B cell (primary cell): ENCODE results near the gene MRPS26.

Experiments
- EZH2 ChIP-seq: IDR thresholded peaks from 2 replicates; pipeline ENCODE4 v1.6.1; 2012; ENCODE audit warnings: borderline replicate concordance, low read depth, mild to moderate bottlenecking, moderate library complexity, low read length; ENCODE audit not compliant: insufficient read depth, poor library complexity, severe bottlenecking
- TF ChIP-seq, protein P1 (sequence below): fragments of 200-600 bp; IDR thresholded peaks from one replicate; pipeline ENCODE4 v1.8.0; 2022; ENCODE audit warnings: antibody characterized with exemption, mild to moderate bottlenecking

DNA sequence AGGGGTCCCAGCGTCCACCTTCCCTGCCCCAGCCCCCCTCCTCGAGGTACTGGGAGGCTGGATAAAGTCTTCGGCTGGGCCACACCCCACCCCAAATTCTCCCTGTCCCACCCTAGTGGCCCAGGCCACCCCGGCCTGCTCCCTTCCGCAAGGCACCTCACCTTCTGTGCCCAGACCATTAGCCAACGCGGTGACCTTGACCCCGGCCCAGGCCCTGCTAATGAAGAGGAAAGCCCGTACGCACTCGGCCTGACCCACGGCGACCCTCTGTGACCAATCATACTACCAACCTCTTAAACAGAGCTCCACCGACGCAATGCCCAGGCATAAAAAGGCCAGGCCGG is 25.4 kb downstream of the MRPS26 start:
- TF ChIP-seq, protein P1, sequence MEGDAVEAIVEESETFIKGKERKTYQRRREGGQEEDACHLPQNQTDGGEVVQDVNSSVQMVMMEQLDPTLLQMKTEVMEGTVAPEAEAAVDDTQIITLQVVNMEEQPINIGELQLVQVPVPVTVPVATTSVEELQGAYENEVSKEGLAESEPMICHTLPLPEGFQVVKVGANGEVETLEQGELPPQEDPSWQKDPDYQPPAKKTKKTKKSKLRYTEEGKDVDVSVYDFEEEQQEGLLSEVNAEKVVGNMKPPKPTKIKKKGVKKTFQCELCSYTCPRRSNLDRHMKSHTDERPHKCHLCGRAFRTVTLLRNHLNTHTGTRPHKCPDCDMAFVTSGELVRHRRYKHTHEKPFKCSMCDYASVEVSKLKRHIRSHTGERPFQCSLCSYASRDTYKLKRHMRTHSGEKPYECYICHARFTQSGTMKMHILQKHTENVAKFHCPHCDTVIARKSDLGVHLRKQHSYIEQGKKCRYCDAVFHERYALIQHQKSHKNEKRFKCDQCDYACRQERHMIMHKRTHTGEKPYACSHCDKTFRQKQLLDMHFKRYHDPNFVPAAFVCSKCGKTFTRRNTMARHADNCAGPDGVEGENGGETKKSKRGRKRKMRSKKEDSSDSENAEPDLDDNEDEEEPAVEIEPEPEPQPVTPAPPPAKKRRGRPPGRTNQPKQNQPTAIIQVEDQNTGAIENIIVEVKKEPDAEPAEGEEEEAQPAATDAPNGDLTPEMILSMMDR = no peak
- no peak for TF ChIP-seq EZH2
